Nephron (organoid): Measurements from ENCODE around the gene KRTAP19-6.

Experiments used
- H3K27ac Mint-ChIP-seq, 3 experiments: 2 replicates each; pipeline ENCODE4 v1.8.0; 2020; ENCODE audit warnings: mixed read lengths in 3 of 3, mild to moderate bottlenecking in 2 of 3, moderate library complexity in 1 of 3
- H3K27me3 Mint-ChIP-seq: 2 replicates; pipeline ENCODE4 v1.8.0; 2021; ENCODE audit warnings: low read depth, mild to moderate bottlenecking, moderate library complexity, mixed read lengths
- H3K36me3 Mint-ChIP-seq: 2 replicates; pipeline ENCODE4 v1.8.0; 2020; ENCODE audit warnings: low read depth, mixed read lengths
- H3K4me1 Mint-ChIP-seq: 2 replicates; pipeline ENCODE4 v1.8.0; 2020; ENCODE audit warnings: mixed read lengths
- H3K4me3 Mint-ChIP-seq, 3 experiments: 2 replicates each; pipeline ENCODE4 v1.8.0; 2020; ENCODE audit warnings: mild to moderate bottlenecking in 3 of 3, mixed read lengths in 3 of 3, moderate library complexity in 2 of 3
- H3K9me3 Mint-ChIP-seq: 2 replicates; pipeline ENCODE4 v1.8.0; 2020; ENCODE audit warnings: mixed read lengths
- TF ChIP-seq, protein P1 (sequence below), 3 experiments: fragments of 200-600 bp; sonication (generic); IDR thresholded peaks; one replicate each; pipeline ENCODE4 v1.5.0; 2021; ENCODE audit warnings: antibody characterized with exemption in 3 of 3; ENCODE audit not compliant: unreplicated experiment in 3 of 3

KRTAP19-6 gene

DNA sequence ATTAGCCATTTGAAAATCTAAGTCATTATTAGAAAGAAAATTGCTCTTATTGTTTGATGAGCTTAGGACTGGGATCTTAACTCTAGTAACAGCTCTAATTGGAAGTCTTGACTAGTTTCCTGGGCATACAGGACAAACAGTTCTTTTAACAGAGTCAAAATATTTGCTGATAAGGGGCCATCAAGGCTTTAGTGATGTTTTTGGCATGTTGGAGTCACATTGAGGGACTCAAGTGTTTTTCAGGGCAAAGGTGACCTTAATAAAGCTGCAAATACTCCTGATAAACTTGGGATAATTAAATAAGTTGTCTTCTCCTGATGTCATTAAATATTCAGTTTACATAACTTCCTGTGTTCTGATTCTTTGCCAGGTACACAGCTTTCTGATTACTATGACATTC, 26.0 kb upstream of the KRTAP19-6 start:
- no peak overlapping the region for H3K4me3 Mint-ChIP-seq
- no peaks in the 10 kb centered on the region for H3K9me3 Mint-ChIP-seq
- H3K4me1 Mint-ChIP-seq: no peaks in the 10 kb centered on the region
- no peak overlapping the region for H3K27ac Mint-ChIP-seq
- TF ChIP-seq, protein P1, sequence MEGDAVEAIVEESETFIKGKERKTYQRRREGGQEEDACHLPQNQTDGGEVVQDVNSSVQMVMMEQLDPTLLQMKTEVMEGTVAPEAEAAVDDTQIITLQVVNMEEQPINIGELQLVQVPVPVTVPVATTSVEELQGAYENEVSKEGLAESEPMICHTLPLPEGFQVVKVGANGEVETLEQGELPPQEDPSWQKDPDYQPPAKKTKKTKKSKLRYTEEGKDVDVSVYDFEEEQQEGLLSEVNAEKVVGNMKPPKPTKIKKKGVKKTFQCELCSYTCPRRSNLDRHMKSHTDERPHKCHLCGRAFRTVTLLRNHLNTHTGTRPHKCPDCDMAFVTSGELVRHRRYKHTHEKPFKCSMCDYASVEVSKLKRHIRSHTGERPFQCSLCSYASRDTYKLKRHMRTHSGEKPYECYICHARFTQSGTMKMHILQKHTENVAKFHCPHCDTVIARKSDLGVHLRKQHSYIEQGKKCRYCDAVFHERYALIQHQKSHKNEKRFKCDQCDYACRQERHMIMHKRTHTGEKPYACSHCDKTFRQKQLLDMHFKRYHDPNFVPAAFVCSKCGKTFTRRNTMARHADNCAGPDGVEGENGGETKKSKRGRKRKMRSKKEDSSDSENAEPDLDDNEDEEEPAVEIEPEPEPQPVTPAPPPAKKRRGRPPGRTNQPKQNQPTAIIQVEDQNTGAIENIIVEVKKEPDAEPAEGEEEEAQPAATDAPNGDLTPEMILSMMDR (IDR thresholded peaks at IDR 0.05; ENCODE audit: unreplicated experiment in 3 of 3): no peak
- H3K27me3 Mint-ChIP-seq: no peaks in the 10 kb centered on the region
- no peaks in the 10 kb centered on the region for H3K36me3 Mint-ChIP-seq

GRCh38 chr21:30563630-30564029, 22.0 kb upstream of the KRTAP19-6 start:
- TF ChIP-seq, protein P1 (IDR thresholded peaks at IDR 0.05; ENCODE audit: unreplicated experiment in 3 of 3): no peak
- Mint-ChIP-seq H3K27me3 (no peaks in the 10 kb centered on the region), H3K4me3 (no peak overlapping the region), H3K4me1 (no peaks in the 10 kb centered on the region), H3K36me3 (no peaks in the 10 kb centered on the region), H3K9me3 (no peaks in the 10 kb centered on the region), H3K27ac (no peak overlapping the region)

DNA sequence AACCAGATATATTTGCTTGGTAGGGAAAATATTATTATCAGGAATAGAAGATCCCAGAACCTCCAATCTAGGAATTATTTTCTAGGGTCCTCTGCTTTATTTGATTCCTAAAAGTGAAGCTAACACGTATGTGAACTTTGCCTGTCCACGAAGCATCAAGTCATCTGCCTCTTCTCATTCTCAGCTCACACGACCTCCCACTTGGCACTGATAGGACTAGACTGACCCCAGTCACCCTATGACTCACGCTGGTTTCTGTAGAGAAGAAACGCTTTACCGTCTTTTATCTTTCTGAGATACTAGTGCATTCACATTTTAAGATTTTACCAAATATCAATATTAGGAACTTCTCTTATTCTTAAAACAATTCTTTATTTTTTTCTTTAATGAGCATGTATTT, 21.4 kb upstream of the KRTAP19-6 start:
- TF ChIP-seq, protein P1 (IDR thresholded peaks at IDR 0.05; ENCODE audit: unreplicated experiment in 3 of 3): no peak
- no peak overlapping the region for H3K4me3 Mint-ChIP-seq
- H3K27me3 Mint-ChIP-seq: no peaks in the 10 kb centered on the region
- H3K36me3 Mint-ChIP-seq: no peaks in the 10 kb centered on the region
- H3K4me1 Mint-ChIP-seq: no peaks in the 10 kb centered on the region
- H3K9me3 Mint-ChIP-seq: no peaks in the 10 kb centered on the region
- H3K27ac Mint-ChIP-seq: no peak overlapping the region

- Mint-ChIP-seq H3K27ac (no peak overlapping the region), H3K9me3 (no peaks in the 10 kb centered on the region), H3K4me1 (no peaks in the 10 kb centered on the region), H3K36me3 (no peaks in the 10 kb centered on the region), H3K27me3 (no peaks in the 10 kb centered on the region), H3K4me3 (no peak overlapping the region)
- TF ChIP-seq, protein P1 (IDR thresholded peaks at IDR 0.05; ENCODE audit: unreplicated experiment in 3 of 3): no peak
Observed at GRCh38 chr21:30561957-30562356, 20.3 kb upstream of the KRTAP19-6 start.

- H3K4me3 Mint-ChIP-seq: no peak within 1 kb of the TSS
- no peak within 1 kb of the TSS for H3K27ac Mint-ChIP-seq
- H3K27me3 Mint-ChIP-seq: no peaks in the 10 kb centered on the region
- no peaks in the 10 kb centered on the region for H3K36me3 Mint-ChIP-seq
- no peaks in the 10 kb centered on the region for H3K4me1 Mint-ChIP-seq
- H3K9me3 Mint-ChIP-seq: no peaks in the 10 kb centered on the region
- TF ChIP-seq, protein P1 (IDR thresholded peaks at IDR 0.05; ENCODE audit: unreplicated experiment in 3 of 3): no peak
Observed at GRCh38 chr21:30561264-30561895, 19.7 kb upstream of the KRTAP19-6 start, which contains the start of gene KRTAP19-7. Gene KRTAP19-7 (minus strand): TSS chr21:30561314. CDS start chr21:30561289, 25 bp downstream.

- Mint-ChIP-seq H3K4me1 (no peaks in the 10 kb centered on the region), H3K27me3 (no peaks in the 10 kb centered on the region)
- TF ChIP-seq, protein P1 (IDR thresholded peaks at IDR 0.05; ENCODE audit: unreplicated experiment in 3 of 3): no peak
Observed at GRCh38 chr21:30555095-30555494, 13.4 kb upstream of the KRTAP19-6 start.

More at GRCh38 chr21:30555095-30555494, 13.4 kb upstream of the KRTAP19-6 start:
- no peak overlapping the region for H3K4me3 Mint-ChIP-seq
- H3K9me3 Mint-ChIP-seq: peaks cover 15% of the 10 kb centered on the region
- H3K27ac Mint-ChIP-seq: no peak overlapping the region
- no peaks in the 10 kb centered on the region for H3K36me3 Mint-ChIP-seq
